Cardiac septum (tissue), 1 donor: Measurements from ENCODE around the gene KIF20A. TPM values are rescaled to one million over a fixed set of nuclear protein-coding genes. Genes with fewer than 3 reads are reported as not detected.
A peak's percentile ranks its signal among the peaks of the same experiment; 100 is the strongest.
"Not testable (repeated sequence)": the region's sequence is repeated elsewhere in the genome, so short reads cannot be mapped to it uniquely, and the experiment has no call there.

Experiments used
- DNase-seq: peaks from one replicate; pipeline ENCODE4 v3.0.0-alpha.2; 2020; ENCODE audit warnings: low spot score
- intact Hi-C: fragments of 100-400 bp; cut with DNase I; formaldehyde crosslinking; loops from one replicate; pipeline ENCODE4 v1.14.0; 2022
- total RNA-seq: library from RNA; stranded (reverse); fragmentation: NEBNext Ultra II Directional; extraction: Animal tissue kit (Norgen Biotek cat#: 25700); gene quantifications from one replicate; pipeline ENCODE4 v1.2.1, GENCODE V29; 2021
- donor health status: DM: no; HTN: no; CAD: no.

Gene KIF20A
- total RNA-seq, 1 donor from 2014 or later, result 0.16 TPM

GRCh38 chr5:138180183-138180782 lies 1.4 kb downstream of the KIF20A start:
- intact Hi-C loops, result no loop called here
- DNase-seq, result no peak

GRCh38 chr5:138180841-138181240 lies 1.9 kb downstream of the KIF20A start:
- intact Hi-C loops, result no loop called here
- DNase-seq, result no peak

DNA sequence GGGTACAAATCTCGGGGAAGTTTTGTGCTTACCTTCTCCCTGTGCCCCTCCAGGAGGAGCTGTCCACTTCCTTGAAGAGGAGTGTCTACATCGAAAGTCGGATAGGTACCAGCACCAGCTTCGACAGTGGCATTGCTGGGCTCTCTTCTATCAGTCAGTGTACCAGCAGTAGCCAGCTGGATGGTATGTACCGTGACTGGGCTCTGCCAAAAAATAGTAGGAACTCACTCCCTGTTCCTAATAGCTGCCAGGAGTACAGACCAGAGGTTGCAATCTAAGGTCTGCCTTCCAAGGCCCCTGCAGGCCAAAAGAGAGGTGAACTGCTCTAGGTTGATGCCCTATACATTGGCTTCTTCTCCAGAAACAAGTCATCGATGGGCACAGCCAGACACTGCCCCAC lies 3.9 kb downstream of the KIF20A start:
- intact Hi-C loops, result no loop called here
- no peak for DNase-seq

GRCh38 chr5:138186002-138186447 lies 7.1 kb downstream of the KIF20A start:
- DNase-seq, result no peak
- intact Hi-C loops, result no loop called here

DNA sequence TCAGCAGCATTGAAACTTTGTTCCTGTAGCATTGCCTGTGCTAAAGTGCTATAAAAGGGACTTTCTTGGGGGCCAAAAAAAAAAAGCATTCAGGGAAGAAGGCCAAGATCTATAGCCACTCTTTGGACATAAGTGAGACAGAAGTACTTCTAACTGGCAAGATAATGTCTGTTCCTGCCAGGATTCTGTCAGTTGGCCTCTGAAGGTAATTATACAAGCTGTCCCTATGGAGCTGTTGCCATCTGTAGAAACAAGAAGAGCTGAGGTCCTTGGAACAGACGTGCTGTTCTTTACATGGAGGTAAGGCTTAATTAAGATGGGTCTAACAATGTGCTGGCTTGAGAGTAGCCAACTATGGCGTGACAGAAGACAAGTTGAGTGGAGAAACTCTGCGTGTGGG lies 9.7 kb downstream of the KIF20A start:
- intact Hi-C loops, result no loop called here
- no peak for DNase-seq

- DNase-seq, result no peak
- intact Hi-C loops, result no loop called here
Measured at GRCh38 chr5:138192826-138193225, 13.9 kb downstream of the KIF20A start.

DNA sequence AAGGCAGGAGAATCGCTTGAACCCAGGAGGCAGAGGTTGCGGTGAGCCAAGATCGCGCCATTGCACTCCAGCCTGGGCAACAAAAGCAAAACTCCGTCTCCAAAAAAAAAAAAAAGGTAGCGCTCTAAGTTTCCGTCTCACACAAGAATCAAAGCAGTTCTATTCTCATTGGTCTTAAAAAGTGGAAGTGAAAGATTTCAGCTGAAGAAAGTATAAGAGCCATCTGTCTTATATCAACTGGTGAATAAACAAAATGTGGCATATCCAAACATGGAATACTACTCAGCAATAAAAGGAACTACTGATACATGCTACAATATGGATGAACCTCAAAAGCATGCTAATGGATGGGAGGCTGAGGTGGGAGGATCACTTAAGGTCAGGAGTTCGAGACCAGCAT lies 14.9 kb downstream of the KIF20A start:
- DNase-seq, intact Hi-C loops: not testable (repeated sequence)

DNA sequence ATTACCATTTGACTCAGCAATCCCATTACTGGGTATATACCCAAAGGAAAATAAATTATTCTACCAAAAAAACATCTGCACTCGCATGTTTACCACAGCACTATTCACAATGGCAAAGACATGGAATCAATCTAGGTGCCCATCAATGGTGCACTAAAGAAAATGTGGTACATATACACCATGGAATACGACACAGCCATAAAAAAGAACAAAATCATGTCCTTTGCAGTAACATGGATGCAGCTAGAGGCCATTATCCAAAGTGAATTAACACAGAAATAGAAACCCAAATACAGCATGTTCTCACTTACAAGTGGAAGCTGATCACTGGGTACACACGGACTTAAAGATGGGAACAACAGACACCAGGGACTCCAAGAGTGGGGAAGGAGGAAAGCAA lies 32.1 kb downstream of the KIF20A start:
- no peak for DNase-seq
- intact Hi-C loops, result no loop called here

DNA sequence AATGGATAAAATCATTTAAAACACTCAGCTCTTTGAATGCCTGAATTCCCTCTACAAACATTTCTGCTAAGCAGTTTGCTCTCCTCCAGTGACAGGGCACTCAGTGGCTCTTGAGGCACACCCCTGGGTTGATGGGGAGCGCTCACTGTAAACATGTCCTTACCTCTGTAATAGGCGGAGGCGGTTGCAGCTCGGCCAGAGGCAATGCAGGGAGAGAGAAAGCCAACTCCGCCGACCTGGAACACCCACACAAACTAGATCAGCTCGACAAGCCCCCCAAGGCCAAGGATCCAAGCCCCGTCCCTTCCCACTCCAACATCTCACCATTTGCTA lies 33.9 kb downstream of the KIF20A start:
- intact Hi-C loops, result no loop called here
- no peak for DNase-seq

- DNase-seq, result peak; percentile 94
- intact Hi-C loops, result no loop called here
Measured at GRCh38 chr5:138213161-138214029, 34.5 kb downstream of the KIF20A start, which contains the start of gene CDC23. TSS of gene CDC23 (minus strand) at chr5:138213323. CDS start at chr5:138213312, 11 bp downstream.

DNA sequence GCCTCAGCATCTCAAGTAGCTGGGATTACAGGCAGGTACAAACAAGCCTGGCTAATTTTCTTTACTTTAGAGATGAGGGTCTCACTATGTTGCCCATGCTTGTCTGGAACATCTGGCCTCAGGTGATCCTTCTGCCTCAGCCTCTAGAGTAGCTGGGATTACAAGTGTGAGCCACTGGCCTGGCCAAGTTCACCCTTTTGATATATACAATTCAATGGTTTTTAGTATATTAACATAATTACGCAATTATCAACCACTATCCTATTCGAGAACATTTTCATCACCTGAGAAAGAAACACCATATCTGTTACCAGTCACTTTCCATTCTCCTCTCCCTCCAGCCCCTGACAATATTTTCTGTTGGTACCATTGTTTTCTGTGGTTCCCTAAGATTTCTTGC lies 37.9 kb downstream of the KIF20A start:
- DNase-seq, result no peak
- intact Hi-C loops, result no loop called here

DNA sequence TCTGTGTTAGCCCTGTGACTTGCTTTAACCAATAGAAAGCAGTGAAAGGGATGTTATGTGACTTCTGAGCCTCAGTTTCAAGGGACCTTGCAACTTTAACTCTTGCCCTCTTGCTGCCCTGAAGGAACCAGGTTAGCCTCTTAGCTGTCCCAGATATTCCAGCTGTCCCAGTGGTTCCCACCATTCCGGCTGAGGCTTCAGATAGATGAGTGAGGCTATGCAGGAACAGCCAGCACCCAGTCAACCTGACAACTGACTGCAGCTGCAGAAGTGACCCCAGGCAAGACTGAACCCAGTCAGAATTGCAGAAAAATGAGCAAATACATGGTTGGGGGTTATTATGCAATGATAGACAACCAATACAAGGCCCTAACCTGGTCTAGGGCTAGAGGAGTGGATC lies 44.6 kb downstream of the KIF20A start:
- no peak for DNase-seq
- intact Hi-C loops, result loop anchor here (2.0 to 5.0 kb wide), 2 partner anchors 59 to 189 kb away; no protein-coding TSS in a partner anchor

- intact Hi-C loops, result loop anchor here (5.0 kb wide), 1 partner anchor 188 kb away; no protein-coding TSS in a partner anchor
- DNase-seq, result no peak
Measured at GRCh38 chr5:138224712-138225111, 45.8 kb downstream of the KIF20A start.

DNA sequence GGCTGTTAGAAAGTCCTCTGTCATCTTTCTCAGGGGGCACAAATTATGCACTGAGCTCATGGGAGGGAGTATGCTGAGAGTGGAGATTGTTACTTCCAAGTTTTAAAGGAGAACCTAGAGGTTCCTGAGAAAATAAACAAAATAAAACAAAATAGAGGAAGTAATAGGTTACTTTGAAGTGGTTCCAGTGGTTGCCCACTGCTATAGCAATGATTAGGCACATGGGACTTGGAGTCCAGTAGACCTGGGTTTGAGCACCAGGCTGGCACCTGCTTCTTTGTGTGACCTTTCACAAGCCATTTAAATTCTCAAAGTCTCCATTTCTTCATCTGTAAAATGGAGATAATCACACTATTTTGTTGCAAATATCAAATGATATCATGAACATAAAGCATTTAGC lies 48.0 kb downstream of the KIF20A start:
- DNase-seq, result peak; percentile 4
- intact Hi-C loops, result no loop called here

- intact Hi-C loops, result loop anchor here (2.0 kb wide), 1 partner anchor 47 kb away; no protein-coding TSS in a partner anchor
- no peak for DNase-seq
Measured at GRCh38 chr5:138229387-138229786, 50.5 kb downstream of the KIF20A start.

- intact Hi-C loops, result no loop called here
- DNase-seq, result no peak
Measured at GRCh38 chr5:138230261-138230660, 51.3 kb downstream of the KIF20A start.

GRCh38 chr5:138230981-138231589 lies 52.2 kb downstream of the KIF20A start:
- intact Hi-C loops, result no loop called here
- no peak for DNase-seq

DNA sequence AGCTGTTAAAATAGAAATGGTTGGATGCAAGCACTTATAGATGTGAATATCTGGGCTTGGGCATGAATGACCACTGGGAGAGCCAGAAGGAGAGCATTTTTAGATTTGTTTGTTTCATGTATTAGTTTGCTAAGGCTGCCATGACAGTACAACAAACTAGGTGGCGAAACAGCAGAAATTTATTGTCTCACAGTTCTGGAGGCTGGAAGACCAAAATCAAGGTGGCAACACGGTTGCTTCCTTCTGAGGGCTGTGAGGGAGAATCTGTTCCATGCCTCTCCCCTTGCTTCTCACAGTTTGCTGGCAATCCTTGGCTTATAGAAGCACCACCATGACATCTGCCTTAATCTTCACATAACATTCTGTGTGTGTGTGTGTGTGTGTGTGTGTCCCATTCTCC lies 54.4 kb downstream of the KIF20A start:
- no peak for DNase-seq
- intact Hi-C loops, result no loop called here

- no peak for DNase-seq
- intact Hi-C loops, result no loop called here
Measured at GRCh38 chr5:138234651-138235050, 55.7 kb downstream of the KIF20A start.
